Measurements from ENCODE around the gene MT1B. TPM values are rescaled to one million over a fixed set of nuclear protein-coding genes. Genes with fewer than 3 reads are reported as not detected.

Gene MT1B
- total and polyA plus RNA-seq, 2 of the 13 experiments (the other 11 are each of a cell fraction or from before 2014, with no cell fraction given), result 0.89 TPM; not detected in 1

DNA sequence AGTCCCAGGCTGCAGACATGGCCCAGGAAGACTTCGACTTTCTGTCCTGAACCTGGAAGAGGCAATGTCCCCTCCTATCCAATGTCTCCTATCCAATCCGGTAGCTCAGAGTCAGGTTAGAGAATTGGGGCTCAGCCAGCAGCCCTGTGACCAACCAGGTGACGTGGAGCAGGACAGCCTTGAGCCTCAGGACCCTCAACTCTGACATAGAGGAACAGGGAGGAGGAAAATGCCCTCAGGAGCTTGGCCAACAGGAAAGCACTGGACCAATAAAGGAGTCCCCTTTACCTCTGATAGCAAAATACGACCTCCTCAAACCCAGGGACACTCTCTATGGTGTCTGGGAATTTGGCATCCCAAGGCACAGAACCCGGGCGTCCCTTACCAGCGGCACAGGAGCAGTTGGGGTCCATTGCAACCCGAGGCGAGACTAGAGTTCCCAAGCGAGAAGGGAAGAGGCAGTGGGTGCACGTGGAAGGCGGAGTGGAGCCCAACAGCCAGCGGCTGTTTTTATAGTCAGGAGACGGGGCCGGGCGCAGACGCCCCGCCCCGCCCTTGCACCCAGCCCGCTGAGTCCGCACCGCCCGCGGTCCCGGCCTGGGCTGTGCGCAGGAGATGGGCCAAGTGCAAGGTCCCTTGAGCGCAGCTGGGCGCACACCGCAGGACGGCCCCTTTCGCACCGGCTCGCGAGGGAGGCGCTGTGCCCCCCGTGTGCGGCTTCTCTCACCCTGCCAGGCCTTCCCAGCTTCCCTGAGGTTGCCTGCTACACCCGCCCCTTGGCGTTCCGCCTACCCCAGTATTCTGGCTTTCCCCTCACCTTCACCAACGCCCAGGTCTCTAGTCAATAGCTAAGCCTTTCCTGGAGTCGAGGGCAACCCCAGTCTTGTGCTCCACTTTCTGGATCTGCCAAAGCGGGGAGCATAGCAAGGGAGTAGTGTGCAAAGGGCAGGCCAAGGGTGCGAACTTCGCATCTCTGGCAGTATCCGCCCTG, 16.2 kb downstream of the MT1B start, which contains the start of gene MT1G (continued):
- TF ChIP-seq, protein P1, sequence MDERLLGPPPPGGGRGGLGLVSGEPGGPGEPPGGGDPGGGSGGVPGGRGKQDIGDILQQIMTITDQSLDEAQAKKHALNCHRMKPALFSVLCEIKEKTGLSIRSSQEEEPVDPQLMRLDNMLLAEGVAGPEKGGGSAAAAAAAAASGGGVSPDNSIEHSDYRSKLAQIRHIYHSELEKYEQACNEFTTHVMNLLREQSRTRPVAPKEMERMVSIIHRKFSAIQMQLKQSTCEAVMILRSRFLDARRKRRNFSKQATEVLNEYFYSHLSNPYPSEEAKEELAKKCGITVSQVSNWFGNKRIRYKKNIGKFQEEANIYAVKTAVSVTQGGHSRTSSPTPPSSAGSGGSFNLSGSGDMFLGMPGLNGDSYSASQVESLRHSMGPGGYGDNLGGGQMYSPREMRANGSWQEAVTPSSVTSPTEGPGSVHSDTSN (CRISPR knock-in tag; IDR thresholded peaks at IDR 0.05), result no peak
- no peak for TF ChIP-seq ZNF326 (CRISPR knock-in tag; IDR thresholded peaks at IDR 0.05; ENCODE audit: borderline replicate concordance)
- peak; percentile 68 for TF ChIP-seq SKI (IDR thresholded peaks at IDR 0.05; ENCODE audit: partially characterized antibody)
- TF ChIP-seq, protein P2, sequence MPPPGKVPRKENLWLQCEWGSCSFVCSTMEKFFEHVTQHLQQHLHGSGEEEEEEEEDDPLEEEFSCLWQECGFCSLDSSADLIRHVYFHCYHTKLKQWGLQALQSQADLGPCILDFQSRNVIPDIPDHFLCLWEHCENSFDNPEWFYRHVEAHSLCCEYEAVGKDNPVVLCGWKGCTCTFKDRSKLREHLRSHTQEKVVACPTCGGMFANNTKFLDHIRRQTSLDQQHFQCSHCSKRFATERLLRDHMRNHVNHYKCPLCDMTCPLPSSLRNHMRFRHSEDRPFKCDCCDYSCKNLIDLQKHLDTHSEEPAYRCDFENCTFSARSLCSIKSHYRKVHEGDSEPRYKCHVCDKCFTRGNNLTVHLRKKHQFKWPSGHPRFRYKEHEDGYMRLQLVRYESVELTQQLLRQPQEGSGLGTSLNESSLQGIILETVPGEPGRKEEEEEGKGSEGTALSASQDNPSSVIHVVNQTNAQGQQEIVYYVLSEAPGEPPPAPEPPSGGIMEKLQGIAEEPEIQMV (CRISPR knock-in tag; IDR thresholded peaks at IDR 0.05; ENCODE audit: low read depth), result peak; percentile 77; the same call in 1 of the 2 replicates
- no peak for TF ChIP-seq FOXA3 (CRISPR knock-in tag; IDR thresholded peaks at IDR 0.05)
- TF ChIP-seq, protein P3, sequence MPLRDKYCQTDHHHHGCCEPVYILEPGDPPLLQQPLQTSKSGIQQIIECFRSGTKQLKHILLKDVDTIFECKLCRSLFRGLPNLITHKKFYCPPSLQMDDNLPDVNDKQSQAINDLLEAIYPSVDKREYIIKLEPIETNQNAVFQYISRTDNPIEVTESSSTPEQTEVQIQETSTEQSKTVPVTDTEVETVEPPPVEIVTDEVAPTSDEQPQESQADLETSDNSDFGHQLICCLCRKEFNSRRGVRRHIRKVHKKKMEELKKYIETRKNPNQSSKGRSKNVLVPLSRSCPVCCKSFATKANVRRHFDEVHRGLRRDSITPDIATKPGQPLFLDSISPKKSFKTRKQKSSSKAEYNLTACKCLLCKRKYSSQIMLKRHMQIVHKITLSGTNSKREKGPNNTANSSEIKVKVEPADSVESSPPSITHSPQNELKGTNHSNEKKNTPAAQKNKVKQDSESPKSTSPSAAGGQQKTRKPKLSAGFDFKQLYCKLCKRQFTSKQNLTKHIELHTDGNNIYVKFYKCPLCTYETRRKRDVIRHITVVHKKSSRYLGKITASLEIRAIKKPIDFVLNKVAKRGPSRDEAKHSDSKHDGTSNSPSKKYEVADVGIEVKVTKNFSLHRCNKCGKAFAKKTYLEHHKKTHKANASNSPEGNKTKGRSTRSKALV (CRISPR knock-in tag; IDR thresholded peaks at IDR 0.05), result peak; percentile 99
- TF ChIP-seq, protein P4, sequence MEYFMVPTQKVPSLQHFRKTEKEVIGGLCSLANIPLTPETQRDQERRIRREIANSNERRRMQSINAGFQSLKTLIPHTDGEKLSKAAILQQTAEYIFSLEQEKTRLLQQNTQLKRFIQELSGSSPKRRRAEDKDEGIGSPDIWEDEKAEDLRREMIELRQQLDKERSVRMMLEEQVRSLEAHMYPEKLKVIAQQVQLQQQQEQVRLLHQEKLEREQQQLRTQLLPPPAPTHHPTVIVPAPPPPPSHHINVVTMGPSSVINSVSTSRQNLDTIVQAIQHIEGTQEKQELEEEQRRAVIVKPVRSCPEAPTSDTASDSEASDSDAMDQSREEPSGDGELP (IDR thresholded peaks at IDR 0.05; ENCODE audit: borderline replicate concordance, low read depth), result peak; percentile 68; the same call in 1 of the 2 replicates
- TF ChIP-seq SP4 (CRISPR knock-in tag; IDR thresholded peaks at IDR 0.05), result peak; percentile 30; the same call in 1 of the 2 replicates
- peak; percentile 68; the same call in 1 of the 2 replicates for TF ChIP-seq HNF4A (CRISPR knock-in tag; IDR thresholded peaks at IDR 0.05)
- 0 out of 2 replicates have a peak, but pooled peaks have one; percentile 54 for TF ChIP-seq PAWR (CRISPR knock-in tag; IDR thresholded peaks at IDR 0.05; ENCODE audit: borderline replicate concordance)
- no peak for TF ChIP-seq TOE1 (CRISPR knock-in tag; IDR thresholded peaks at IDR 0.05)
- TF ChIP-seq ZBTB7B (CRISPR knock-in tag; IDR thresholded peaks at IDR 0.05), result peak; percentile 73
- TF ChIP-seq, protein P5, sequence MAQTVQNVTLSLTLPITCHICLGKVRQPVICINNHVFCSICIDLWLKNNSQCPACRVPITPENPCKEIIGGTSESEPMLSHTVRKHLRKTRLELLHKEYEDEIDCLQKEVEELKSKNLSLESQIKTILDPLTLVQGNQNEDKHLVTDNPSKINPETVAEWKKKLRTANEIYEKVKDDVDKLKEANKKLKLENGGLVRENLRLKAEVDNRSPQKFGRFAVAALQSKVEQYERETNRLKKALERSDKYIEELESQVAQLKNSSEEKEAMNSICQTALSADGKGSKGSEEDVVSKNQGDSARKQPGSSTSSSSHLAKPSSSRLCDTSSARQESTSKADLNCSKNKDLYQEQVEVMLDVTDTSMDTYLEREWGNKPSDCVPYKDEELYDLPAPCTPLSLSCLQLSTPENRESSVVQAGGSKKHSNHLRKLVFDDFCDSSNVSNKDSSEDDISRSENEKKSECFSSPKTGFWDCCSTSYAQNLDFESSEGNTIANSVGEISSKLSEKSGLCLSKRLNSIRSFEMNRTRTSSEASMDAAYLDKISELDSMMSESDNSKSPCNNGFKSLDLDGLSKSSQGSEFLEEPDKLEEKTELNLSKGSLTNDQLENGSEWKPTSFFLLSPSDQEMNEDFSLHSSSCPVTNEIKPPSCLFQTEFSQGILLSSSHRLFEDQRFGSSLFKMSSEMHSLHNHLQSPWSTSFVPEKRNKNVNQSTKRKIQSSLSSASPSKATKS (CRISPR knock-in tag; IDR thresholded peaks at IDR 0.05), result no peak
- peak; percentile 45 for TF ChIP-seq PHF8 (CRISPR knock-in tag; IDR thresholded peaks at IDR 0.05)
- no peak for TF ChIP-seq ZNF383 (CRISPR knock-in tag; IDR thresholded peaks at IDR 0.05; ENCODE audit: borderline replicate concordance)
- 0 out of 2 replicates have a peak, but pooled peaks have one; percentile 31 for TF ChIP-seq ZNF230 (CRISPR knock-in tag; IDR thresholded peaks at IDR 0.05)
- TF ChIP-seq, protein P6, sequence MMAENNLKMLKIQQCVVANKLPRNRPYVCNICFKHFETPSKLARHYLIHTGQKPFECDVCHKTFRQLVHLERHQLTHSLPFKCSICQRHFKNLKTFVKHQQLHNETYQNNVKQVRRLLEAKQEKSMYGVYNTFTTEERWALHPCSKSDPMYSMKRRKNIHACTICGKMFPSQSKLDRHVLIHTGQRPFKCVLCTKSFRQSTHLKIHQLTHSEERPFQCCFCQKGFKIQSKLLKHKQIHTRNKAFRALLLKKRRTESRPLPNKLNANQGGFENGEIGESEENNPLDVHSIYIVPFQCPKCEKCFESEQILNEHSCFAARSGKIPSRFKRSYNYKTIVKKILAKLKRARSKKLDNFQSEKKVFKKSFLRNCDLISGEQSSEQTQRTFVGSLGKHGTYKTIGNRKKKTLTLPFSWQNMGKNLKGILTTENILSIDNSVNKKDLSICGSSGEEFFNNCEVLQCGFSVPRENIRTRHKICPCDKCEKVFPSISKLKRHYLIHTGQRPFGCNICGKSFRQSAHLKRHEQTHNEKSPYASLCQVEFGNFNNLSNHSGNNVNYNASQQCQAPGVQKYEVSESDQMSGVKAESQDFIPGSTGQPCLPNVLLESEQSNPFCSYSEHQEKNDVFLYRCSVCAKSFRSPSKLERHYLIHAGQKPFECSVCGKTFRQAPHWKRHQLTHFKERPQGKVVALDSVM (CRISPR knock-in tag; IDR thresholded peaks at IDR 0.05), result no peak
- no peak for TF ChIP-seq IKZF1 (IDR thresholded peaks at IDR 0.05)
- TF ChIP-seq GTF3A (CRISPR knock-in tag; conservative IDR thresholded peaks at IDR 0.05), result 0 out of 2 replicates have a peak, but pooled peaks have one; percentile 72
